Activated T-helper 1 cell treated with Interleukin-2 at 50 U/mL for 16 hours (primary cell): ENCODE data around the gene NRXN3.

Experiments
- DNase-seq: peaks from one replicate; pipeline ENCODE4 v3.0.0-alpha.2; 2020; ENCODE audit warnings: low read depth

Gene NRXN3

DNA sequence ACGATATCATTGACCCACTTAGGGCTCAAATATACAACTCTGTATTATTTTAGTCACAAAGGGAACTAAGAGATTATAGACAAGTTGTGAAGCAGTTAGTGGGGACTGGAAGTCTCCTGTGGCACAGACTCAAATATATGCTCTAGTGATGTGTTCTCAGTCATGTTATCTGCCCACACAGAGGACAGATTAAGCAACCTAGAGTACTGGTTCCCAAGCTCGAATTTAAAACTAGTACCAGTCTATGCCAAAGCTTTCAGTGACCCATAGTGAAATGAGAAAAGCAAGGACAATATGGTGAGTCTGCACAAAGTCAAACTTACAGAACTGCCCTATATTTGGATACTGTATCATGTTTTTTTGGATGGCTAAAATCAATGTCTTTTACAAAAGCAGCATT is 1651.9 kb downstream of the NRXN3 start:
- DNase-seq = no peak

DNA sequence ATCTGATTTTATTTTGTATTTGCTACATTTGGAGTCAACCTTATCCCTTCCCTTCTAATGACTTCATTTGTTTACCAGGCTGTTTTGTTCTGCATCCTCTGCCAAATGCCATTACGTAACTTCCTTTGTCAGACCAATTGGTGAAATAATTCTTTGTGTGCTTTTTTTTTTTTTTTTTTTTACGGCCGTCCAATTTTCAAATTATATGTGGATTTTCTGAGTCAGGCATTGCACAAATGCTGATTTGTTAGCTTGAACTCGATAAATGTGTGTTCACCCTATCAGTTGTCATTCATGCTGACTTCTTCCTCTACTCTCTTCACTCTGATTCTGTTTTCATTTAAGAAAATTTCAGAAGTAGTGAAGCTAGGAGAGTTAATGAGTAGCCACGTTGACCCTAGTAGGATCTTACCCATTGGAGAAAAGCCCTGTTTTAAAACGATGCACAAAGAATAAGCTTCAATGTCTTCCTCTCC is 1654.9 kb downstream of the NRXN3 start:
- DNase-seq = no peak

- no peak for DNase-seq
These were observed 1656.2 kb downstream of the NRXN3 start for GRCh38 chr14:79826362-79826761.

GRCh38 chr14:79829405-79830166 is 1659.4 kb downstream of the NRXN3 start:
- no peak for DNase-seq

DNA sequence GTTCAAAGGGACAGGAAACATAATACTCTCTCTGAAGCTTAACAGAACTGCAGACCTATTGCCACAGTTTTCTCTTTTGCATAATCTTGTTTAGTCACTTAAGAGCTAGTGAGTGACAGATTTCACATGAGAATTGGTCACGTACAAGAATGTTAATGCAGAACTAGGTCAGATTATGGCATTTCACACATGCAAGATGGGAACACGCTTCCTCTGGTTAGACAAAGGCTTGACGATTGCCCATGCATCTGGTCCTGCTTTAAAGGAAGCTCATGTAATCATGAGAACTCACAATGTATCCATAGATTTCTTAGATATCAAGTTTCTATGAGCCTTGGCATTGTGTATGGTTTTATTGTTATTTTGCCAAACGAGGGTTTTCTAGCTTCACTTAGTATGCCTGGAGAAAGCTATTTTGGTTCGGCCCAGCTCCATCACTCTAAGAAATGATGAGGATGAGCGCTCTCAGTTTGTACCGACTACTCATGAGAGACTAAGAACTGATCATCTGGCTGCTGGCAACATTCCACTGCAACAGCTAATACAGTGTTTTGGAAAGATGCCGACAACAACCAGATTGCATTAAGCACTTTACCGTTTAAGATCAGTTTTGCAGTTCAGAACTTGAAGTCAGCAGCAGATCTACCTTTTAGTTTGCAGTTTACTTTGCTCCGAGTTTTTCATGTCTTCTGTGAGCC is 1661.2 kb downstream of the NRXN3 start:
- no peak for DNase-seq

GRCh38 chr14:79833781-79834180 is 1663.6 kb downstream of the NRXN3 start:
- DNase-seq = no peak

DNA sequence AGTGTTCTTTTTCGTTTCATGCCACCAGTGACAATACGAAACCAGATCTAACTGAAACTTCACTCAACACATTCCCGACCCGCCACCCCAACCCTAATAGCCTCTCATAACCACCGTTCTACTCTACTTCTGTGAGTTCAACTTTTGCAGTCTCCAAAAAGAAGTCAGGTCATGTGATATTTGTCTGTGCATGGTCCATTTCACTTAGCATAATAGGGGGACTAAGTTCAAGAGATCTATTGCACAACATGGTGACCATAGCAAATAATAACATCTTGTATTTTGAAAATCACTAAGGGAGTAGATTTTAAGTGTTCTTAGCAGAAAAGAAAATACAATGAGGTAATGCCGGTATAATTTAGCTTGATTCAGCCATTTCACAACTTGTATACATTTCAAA is 1664.7 kb downstream of the NRXN3 start:
- no peak for DNase-seq

GRCh38 chr14:79836577-79836976 is 1666.4 kb downstream of the NRXN3 start:
- no peak for DNase-seq

GRCh38 chr14:79837699-79838098 is 1667.5 kb downstream of the NRXN3 start:
- DNase-seq = no peak

DNA sequence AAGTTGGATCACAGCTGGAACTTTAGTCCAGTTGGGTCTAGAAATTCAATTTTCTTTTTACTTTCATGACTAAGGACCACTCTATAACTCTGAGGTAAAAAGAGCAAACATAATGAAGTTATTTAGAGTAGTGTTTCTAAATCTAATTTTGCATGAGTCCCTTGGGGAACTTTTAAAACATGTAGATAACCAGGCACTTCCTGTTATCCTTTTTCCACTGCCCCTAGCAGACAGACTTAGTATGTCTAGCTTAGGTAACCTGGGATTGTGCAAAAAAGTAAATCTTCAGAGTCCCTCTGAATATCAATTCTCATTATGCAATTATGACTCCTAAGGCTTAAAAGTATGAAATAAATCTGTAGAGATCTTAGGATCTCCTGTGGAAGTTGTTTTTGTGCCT is 1669.9 kb downstream of the NRXN3 start:
- DNase-seq = no peak

- no peak for DNase-seq
These were observed 1670.7 kb downstream of the NRXN3 start for GRCh38 chr14:79840831-79841230.

DNA sequence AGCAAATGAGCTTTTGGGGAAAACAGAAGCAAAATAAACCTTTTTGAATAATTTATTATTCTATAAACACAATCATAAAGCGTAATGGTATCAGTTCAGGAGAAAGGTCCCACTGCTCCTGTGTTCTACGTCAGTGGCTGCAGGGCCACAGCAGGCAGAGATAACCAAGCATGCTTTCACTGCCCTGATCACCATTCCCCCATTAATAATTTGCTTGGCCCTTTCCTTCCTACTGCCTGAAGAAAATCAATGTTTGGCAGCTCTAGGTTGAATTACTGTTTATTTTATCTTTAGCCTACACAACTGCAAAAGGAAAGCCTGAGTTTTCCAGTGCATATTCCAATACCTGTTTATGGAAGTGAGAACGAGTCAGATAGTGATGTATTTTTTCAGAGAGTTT is 1671.3 kb downstream of the NRXN3 start:
- DNase-seq = no peak

GRCh38 chr14:79842270-79842669 is 1672.1 kb downstream of the NRXN3 start:
- DNase-seq = no peak

DNA sequence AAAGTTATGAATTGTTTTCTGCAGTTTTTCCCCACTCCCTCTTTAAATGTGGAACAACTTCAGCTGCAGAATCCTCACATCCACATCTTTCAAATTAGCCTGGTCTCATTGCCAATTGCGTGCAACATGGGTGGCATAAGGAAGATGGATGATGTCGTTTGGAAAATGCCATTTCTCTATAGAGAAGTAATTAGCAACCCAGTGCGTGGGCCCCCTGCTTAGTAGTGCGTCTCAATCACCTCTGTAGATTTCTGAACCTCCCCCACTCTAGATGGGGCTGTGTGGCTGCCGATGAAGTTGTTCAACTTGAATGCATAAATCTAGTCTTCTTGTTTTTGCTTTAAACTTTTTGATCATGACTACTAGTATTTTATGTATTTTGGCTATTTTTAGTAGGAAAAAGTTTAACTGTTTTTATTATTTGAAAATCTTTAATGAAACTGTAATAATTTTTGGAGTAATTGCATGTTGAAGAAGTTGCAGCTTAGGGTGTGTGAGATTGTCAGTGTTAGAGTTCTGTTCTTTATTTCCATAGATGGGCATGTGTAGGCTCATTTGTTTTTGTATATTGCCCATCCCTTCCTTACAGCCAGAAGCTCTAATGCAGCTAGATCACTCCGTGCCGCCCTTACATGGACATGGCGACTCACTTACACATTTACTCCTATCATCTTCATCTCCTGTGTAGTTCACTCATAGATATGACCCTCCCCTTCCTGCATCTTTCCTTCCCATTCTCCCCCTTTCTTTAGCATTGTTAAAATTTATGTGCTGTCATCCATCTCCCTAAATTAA is 1683.0 kb downstream of the NRXN3 start:
- no peak for DNase-seq

DNA sequence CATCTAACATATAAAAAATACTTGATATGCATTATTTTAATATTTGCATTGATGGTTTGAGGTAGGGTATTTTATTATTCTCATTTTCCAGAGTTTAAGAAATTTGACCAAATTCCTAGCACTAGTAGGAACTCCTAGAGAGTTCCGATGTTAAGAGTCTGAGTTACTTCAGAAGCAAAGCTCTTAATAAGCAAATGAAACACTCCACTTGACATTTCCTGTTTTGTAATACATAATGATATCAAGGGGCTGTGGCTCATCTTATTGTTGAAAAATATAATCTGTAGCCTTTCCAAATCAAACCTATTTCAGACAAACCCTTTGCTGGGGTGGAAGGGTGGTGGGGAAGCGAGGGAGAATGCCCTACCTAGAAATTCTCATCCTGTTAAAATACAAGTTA is 1685.6 kb downstream of the NRXN3 start:
- no peak for DNase-seq

DNA sequence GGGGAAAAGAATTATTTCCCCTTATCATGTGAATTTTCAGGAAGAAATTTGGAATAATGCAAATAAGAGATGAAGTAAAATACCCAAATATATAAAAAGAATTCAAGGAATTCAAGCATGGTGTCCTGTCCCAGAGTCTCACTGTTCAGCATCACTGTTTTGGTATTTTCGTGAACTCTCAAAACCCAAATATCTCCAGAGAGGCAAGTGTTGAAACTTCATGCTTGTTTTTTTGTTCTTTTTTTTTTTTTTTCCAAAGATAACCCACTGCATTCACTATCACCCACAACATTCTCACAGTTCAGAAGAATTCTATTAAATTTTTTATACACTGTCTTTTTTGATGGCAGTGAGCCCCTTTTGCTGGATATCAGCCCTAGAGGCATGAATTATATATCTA is 1686.2 kb downstream of the NRXN3 start:
- DNase-seq = no peak

- DNase-seq = no peak
These were observed 1690.9 kb downstream of the NRXN3 start for GRCh38 chr14:79861111-79861510.

DNA sequence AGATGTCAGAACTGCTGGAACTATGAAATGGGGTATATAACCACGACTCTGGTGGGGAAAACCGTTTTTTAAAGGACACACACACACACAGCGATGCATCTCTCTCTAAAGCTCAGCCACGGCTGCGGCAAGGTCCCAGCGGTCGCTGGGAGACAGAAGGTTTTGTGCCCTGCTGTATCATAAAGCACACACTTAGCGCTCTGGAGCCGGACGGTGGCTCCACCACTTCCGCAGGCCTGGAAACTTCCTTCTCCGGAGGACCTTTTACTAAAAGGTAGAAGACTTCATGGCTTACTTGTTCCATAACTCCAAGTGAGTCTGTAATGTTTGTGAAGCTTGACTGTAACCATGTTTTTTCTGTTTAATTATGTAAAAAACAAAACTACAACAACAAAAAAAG is 1691.9 kb downstream of the NRXN3 start:
- DNase-seq = no peak

- DNase-seq = no peak
These were observed 1701.0 kb downstream of the NRXN3 start for GRCh38 chr14:79871136-79871535.

DNA sequence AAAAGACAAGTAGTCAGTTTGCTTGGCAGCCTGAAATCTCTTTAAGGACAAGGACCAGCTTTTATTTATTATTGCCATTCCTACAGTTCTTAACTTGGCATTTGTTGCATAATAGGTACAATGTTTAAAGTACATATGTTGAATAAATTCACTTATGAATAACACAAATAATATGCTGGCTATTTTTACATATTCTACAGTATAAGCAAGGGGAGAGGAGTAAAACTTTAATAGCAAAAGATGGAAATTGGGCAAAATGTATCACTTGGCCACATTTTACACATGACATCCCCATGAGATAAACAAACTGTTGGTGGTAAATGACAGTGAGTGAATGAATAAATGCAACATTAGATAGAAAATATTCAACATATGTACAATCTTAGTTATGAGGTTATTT is 1708.1 kb downstream of the NRXN3 start:
- no peak for DNase-seq

- no peak for DNase-seq
These were observed 1708.6 kb downstream of the NRXN3 start for GRCh38 chr14:79878785-79879184.

- DNase-seq = no peak
These were observed 1711.1 kb downstream of the NRXN3 start for GRCh38 chr14:79881299-79881698.

DNA sequence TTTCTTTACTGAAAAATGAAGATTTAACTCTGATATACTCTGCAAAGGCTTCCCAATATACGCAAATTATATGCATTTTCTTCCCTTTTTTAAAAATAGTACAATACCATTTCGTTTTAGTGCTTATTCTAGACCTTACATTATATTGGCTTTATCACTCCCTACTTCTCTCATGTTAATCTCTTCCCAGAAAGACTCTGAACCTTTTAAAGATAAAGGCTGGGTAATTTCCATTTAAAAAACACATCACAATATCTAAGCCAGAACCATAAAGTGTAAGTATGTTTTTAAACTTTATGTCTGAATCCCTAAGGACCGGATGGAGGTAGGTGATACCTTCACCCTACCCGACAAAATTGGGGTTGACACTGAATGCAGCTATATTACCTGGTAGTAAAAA is 1720.4 kb downstream of the NRXN3 start:
- DNase-seq = no peak
